Measurements from ENCODE around the gene PUS1.
"Not testable (repeated sequence)": the region's sequence is repeated elsewhere in the genome, so short reads cannot be mapped to it uniquely, and the experiment has no call there.

The PUS1 gene

GRCh38 chr12:131980263-131980662, 51.2 kb downstream of the PUS1 start:
- DNase-seq (ENCODE audit: low read depth, low spot score), result no peak
- CTCF ChIA-PET, result interaction anchor here (1.2 kb wide), 1 partner anchor 876 kb away, joined by 3 read pairs; no protein-coding TSS in a partner anchor
- POLR2A ChIA-PET, result no interaction called here
- no peak for TF ChIP-seq CTCF (IDR thresholded peaks at IDR 0.05; ENCODE audit: insufficient read depth, low read length, missing control alignments)
- no peak overlapping the region for H3K4me3 ChIP-seq (ENCODE audit: low read depth, low read length)

GRCh38 chr12:131981388-131981787, 52.3 kb downstream of the PUS1 start:
- no peak for TF ChIP-seq CTCF (IDR thresholded peaks at IDR 0.05; ENCODE audit: insufficient read depth, low read length, missing control alignments)
- ChIA-PET CTCF (interaction anchor here (1.2 kb wide), 1 partner anchor 21 kb away, joined by 4 read pairs; no protein-coding TSS in a partner anchor), POLR2A (no interaction called here)
- DNase-seq (ENCODE audit: low read depth, low spot score), result no peak
- no peak overlapping the region for H3K4me3 ChIP-seq (ENCODE audit: low read depth, low read length)

- ChIA-PET CTCF (interaction anchor here (1.2 kb wide), 2 partner anchors 20 to 147 kb away, joined by 3 to 4 read pairs; no protein-coding TSS in a partner anchor), POLR2A (no interaction called here)
- no peak overlapping the region for H3K4me3 ChIP-seq (ENCODE audit: low read depth, low read length)
- TF ChIP-seq CTCF (IDR thresholded peaks at IDR 0.05; ENCODE audit: insufficient read depth, low read length, missing control alignments), result no peak
- DNase-seq (ENCODE audit: low read depth, low spot score), result no peak
Observed at GRCh38 chr12:131982041-131982440, 53.0 kb downstream of the PUS1 start.

GRCh38 chr12:131983026-131983425, 54.0 kb downstream of the PUS1 start:
- POLR2A ChIA-PET, result no interaction called here
- TF ChIP-seq CTCF (IDR thresholded peaks at IDR 0.05; ENCODE audit: insufficient read depth, low read length, missing control alignments), result no peak
- CTCF ChIA-PET, result interaction anchor here (0.7 kb wide), 1 partner anchor 40 kb away, joined by 4 read pairs; no protein-coding TSS in a partner anchor
- no peak overlapping the region for H3K4me3 ChIP-seq (ENCODE audit: low read depth, low read length)
- no peak for DNase-seq (ENCODE audit: low read depth, low spot score)

- CTCF ChIA-PET, result no interaction called here
- POLR2A ChIA-PET, result no interaction called here
- no peak for DNase-seq (ENCODE audit: low read depth, low spot score)
- TF ChIP-seq CTCF (IDR thresholded peaks at IDR 0.05; ENCODE audit: insufficient read depth, low read length, missing control alignments), result no peak
- H3K4me3 ChIP-seq (ENCODE audit: low read depth, low read length), result no peak overlapping the region
Observed at GRCh38 chr12:131983554-131983953, 54.5 kb downstream of the PUS1 start.

- DNase-seq (ENCODE audit: low read depth, low spot score), result no peak
- no peak overlapping the region for H3K4me3 ChIP-seq (ENCODE audit: low read depth, low read length)
- ChIA-PET CTCF (interaction anchor here (1.5 kb wide), 1 partner anchor 16 kb away, joined by 6 read pairs; no protein-coding TSS in a partner anchor), POLR2A (no interaction called here)
- no peak for TF ChIP-seq CTCF (IDR thresholded peaks at IDR 0.05; ENCODE audit: insufficient read depth, low read length, missing control alignments)
Observed at GRCh38 chr12:131984334-131984733, 55.3 kb downstream of the PUS1 start.

- POLR2A ChIA-PET; DNase-seq (ENCODE audit: low read depth, low spot score); H3K4me3 ChIP-seq (ENCODE audit: low read depth, low read length): not testable (repeated sequence)
- CTCF ChIA-PET, result interaction anchor here (1.5 kb wide), 1 partner anchor 15 kb away, joined by 6 read pairs; no protein-coding TSS in a partner anchor
Observed at GRCh38 chr12:131985510-131985875, 56.4 kb downstream of the PUS1 start.

Data from AG04449 (cell line).